Spinal cord (tissue), 10 donors: ENCODE data around the gene GCM1. TPM values are rescaled to one million over a fixed set of nuclear protein-coding genes. Genes with fewer than 3 reads are reported as not detected.
A peak's percentile ranks its signal among the peaks of the same experiment; 100 is the strongest.

Source experiments
- DNase-seq, 6 donors: peaks; one replicate each; pipeline versions ENCODE4 v3.0.0 to v3.0.0-alpha.2; 2013 to 2015; ENCODE audit warnings: low spot score in 6 of 6, low read depth in 4 of 6
- H3K27ac ChIP-seq: one replicate; pipeline ENCODE4 v1.5.1; 2013; ENCODE audit warnings: low read depth, low read length, control low read depth
- H3K27me3 ChIP-seq: one replicate; pipeline ENCODE4 v1.6.1; 2013; ENCODE audit warnings: low read length; ENCODE audit not compliant: control insufficient read depth, insufficient read depth
- H3K36me3 ChIP-seq: one replicate; pipeline ENCODE4 v1.6.1; 2013; ENCODE audit warnings: low read length; ENCODE audit not compliant: control insufficient read depth, insufficient read depth
- H3K4me1 ChIP-seq: one replicate; pipeline ENCODE4 v1.6.1; 2013; ENCODE audit warnings: low read length; ENCODE audit not compliant: control insufficient read depth, insufficient read depth
- H3K4me3 ChIP-seq: one replicate; pipeline ENCODE4 v1.5.1; 2013; ENCODE audit warnings: low read depth, low read length, control low read depth
- H3K9me3 ChIP-seq: one replicate; pipeline ENCODE4 v1.6.1; 2013; ENCODE audit warnings: low read length; ENCODE audit not compliant: control insufficient read depth, insufficient read depth
- WGBS: methylation state at CpG from one replicate; pipeline ENCODE4 v1.1.5; 2013; ENCODE audit warnings: missing lambda C conversion rate; ENCODE audit not compliant: insufficient coverage; 5-methylcytosine and 5-hydroxymethylcytosine counted together
- polyA plus RNA-seq, 2 donors: library from polyadenylated mRNA; unstranded; fragments of 120-200 nt; gene quantifications; one replicate each; pipeline ENCODE4 v1.2.1, GENCODE V29; 2013; ENCODE audit not compliant: insufficient read length in 2 of 2
- total RNA-seq, 2 donors: library from RNA; depleted of rRNA in 1 of 2; stranded (reverse); fragments of 120-200 nt in 1 of 2; fragments of >200 nt in 1 of 2; gene quantifications; one replicate each; pipeline versions ENCODE4 v1.2.3 to v1.2.4, GENCODE V29; 2013 to 2014
- donor health status: healthy.

GCM1 gene
- total and polyA plus RNA-seq, 4 donors, result 0.11 TPM; not detected in 3

DNA sequence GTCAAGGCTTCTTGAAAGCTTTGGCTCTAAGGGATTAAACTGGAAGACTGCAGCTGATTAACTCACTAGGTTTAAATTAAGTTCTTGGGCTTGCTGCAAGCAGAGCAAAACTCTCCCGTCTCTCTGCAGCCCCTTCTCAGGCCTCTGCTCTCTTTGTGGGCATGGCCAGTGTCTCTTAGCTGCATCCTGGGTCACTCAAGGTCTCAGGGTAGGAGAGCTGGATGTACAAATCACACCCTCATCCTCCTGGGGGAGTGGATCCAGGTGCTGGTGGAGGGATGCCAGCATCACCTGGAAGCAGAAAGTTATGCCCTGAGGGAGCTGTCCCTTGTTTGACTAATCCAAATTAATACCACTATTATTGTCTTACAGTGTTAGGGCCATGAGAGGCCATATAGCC lies 35.8 kb downstream of the GCM1 start:
- Histone ChIP-seq H3K36me3 (no peaks in the 10 kb centered on the region), H3K4me3 (no peak overlapping the region), H3K4me1 (no peaks in the 10 kb centered on the region), H3K9me3 (peaks cover 2% of the 10 kb centered on the region), H3K27ac (no peak overlapping the region), H3K27me3 (no peaks in the 10 kb centered on the region)
- WGBS, result 83% methylated on average over 1 of the region's 1 CpG
- DNase-seq, result no peak

GRCh38 chr6:53112404-53112803 lies 36.2 kb downstream of the GCM1 start:
- Histone ChIP-seq H3K9me3 (peaks cover 2% of the 10 kb centered on the region), H3K4me3 (no peak overlapping the region), H3K27me3 (no peaks in the 10 kb centered on the region), H3K36me3 (no peaks in the 10 kb centered on the region), H3K27ac (no peak overlapping the region), H3K4me1 (no peaks in the 10 kb centered on the region)
- no peak for DNase-seq

DNA sequence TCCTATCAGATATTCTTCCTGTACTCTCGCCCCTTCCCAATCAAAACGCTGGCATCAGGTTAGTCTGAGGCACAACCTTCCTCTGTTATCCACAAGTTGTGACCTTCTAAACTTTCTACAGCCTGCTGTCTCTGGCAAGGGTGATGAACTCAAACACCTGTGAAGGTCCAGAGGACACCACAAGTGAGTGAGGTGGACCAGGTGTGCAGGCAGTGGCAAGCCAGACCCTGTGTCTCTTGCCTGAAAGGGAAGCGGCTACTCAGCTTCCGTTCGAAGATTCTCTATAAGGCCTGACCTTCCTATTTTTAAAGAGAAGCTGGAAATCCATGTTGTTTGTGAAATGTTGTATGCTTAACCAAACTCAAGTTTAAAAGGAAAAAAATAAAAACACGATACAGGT lies 36.8 kb downstream of the GCM1 start:
- no peak for DNase-seq
- H3K36me3 ChIP-seq, result no peaks in the 10 kb centered on the region
- no peak overlapping the region for H3K27ac ChIP-seq
- 90% methylated on average over 3 of the region's 6 CpGs for WGBS
- no peak overlapping the region for H3K4me3 ChIP-seq
- H3K27me3 ChIP-seq, result no peaks in the 10 kb centered on the region
- H3K4me1 ChIP-seq, result no peaks in the 10 kb centered on the region
- peaks cover 2% of the 10 kb centered on the region for H3K9me3 ChIP-seq

GRCh38 chr6:53109612-53110011 lies 39.0 kb downstream of the GCM1 start:
- Histone ChIP-seq H3K4me3 (no peak overlapping the region), H3K36me3 (no peaks in the 10 kb centered on the region), H3K27ac (no peak overlapping the region), H3K4me1 (no peaks in the 10 kb centered on the region), H3K9me3 (no peaks in the 10 kb centered on the region), H3K27me3 (no peaks in the 10 kb centered on the region)
- no CpG with 5 or more reads among the region's 2 CpGs for WGBS
- no peak for DNase-seq

DNA sequence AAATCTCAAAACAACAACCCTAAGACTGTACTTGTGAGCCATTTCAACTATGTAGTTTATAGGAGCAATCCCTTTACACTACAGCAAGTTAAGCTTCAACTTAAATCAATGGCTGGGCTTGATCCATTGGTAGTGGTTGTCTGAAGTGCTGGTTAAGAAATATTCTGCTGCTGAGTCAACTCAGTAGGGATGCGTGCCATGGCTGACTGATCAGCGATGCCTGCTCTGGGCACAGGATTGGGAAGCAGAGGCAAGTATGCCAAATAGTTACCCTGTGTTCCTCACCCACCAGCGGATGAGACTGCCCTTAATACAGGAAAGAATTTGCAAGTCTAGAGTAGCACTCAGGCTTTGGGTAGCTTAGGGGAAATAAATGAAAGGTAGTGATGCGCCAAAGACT lies 41.5 kb downstream of the GCM1 start:
- Histone ChIP-seq H3K9me3 (no peaks in the 10 kb centered on the region), H3K36me3 (peaks cover 2% of the 10 kb centered on the region), H3K4me1 (no peaks in the 10 kb centered on the region), H3K27ac (no peak overlapping the region), H3K4me3 (no peak overlapping the region), H3K27me3 (no peaks in the 10 kb centered on the region)
- WGBS, result 100% methylated on average over 2 of the region's 4 CpGs
- no peak for DNase-seq

DNA sequence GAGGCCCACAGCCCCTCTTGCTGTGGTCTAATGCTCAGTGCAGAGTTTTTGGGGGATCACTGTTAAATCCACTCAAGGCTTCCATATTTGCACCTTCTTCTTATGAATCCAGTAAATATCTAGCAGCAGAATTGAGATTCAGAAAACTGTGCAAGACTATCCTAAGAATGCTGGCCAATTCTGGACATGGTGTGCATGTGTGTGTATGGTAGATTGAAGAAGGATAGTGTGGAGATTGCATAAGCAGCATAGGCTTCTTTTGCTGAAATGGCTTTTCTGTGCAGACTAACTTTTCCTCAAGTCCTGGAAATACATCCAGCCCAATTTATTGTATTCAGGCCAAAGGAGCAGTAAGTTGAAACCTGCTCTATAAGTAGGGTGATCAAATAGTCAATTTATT lies 43.7 kb downstream of the GCM1 start:
- peaks cover 17% of the 10 kb centered on the region for H3K36me3 ChIP-seq
- no peaks in the 10 kb centered on the region for H3K27me3 ChIP-seq
- DNase-seq, result no peak
- H3K4me1 ChIP-seq, result no peaks in the 10 kb centered on the region
- no peak overlapping the region for H3K27ac ChIP-seq
- no peaks in the 10 kb centered on the region for H3K9me3 ChIP-seq
- H3K4me3 ChIP-seq, result no peak overlapping the region

DNA sequence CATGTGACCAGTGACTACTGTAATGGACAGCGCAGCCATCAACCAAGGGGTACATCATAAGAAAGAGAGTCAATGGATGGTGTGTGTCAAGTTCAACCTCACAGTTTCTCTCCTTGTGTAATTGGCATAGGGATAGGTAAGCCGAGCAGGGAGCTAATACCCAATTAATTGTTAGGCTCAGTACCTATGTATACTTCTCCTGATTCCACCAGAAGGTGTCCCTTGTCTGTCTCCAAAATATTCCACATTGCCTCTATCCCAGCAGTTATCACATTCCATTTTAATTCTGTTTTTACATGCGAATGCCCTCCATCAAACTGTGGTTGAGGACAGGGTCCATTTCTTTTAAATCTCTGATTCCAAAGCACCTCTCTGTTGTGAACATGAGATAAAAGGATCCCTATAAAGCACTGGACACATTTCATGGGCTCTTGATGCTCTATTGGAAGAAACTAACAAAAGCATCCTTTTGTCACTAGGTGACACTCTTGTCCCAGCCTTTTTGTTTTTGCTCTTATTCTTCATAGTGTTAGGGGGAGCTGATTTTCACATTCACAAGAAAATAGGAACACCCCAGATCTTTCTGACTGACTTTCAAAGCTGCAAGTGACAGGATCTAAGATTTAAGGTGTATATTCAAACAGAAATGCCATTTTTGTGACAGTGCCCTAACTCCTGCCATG lies 44.5 kb downstream of the GCM1 start:
- Histone ChIP-seq H3K27ac (no peak overlapping the region), H3K9me3 (no peaks in the 10 kb centered on the region), H3K4me3 (no peak overlapping the region), H3K27me3 (no peaks in the 10 kb centered on the region), H3K36me3 (peaks cover 21% of the 10 kb centered on the region), H3K4me1 (no peaks in the 10 kb centered on the region)
- peak; percentile 1 to 85 (median 23) for DNase-seq
- 83% methylated on average over 1 of the region's 3 CpGs for WGBS

- no peaks in the 10 kb centered on the region for H3K4me1 ChIP-seq
- peaks cover 31% of the 10 kb centered on the region for H3K36me3 ChIP-seq
- H3K27ac ChIP-seq, result no peak overlapping the region
- H3K27me3 ChIP-seq, result no peaks in the 10 kb centered on the region
- no peak for DNase-seq
- H3K9me3 ChIP-seq, result no peaks in the 10 kb centered on the region
- no peak overlapping the region for H3K4me3 ChIP-seq
- 88% methylated on average over 1 of the region's 2 CpGs for WGBS
Observed at GRCh38 chr6:53101006-53101405, 47.6 kb downstream of the GCM1 start.

DNA sequence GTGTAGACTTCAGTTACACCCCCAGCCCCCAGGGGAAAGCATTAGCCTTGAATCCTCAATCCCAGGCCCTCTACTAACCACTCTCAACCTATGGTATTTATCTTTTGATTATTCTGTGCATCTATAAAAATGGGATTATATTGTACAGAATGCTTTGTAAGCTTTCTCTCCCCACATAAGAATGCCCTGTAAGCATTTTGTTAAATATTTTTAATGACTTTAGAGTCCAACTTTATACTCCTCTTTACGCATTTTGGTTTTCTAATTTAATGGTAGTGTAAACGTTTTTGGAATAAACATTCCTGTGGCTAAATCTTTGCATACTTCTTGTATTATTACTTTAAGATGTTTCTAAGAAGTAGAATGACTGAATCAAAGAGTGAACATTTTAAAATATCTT lies 48.1 kb downstream of the GCM1 start:
- peaks cover 31% of the 10 kb centered on the region for H3K36me3 ChIP-seq
- no peak overlapping the region for H3K4me3 ChIP-seq
- H3K27me3 ChIP-seq, result no peaks in the 10 kb centered on the region
- no peaks in the 10 kb centered on the region for H3K4me1 ChIP-seq
- H3K9me3 ChIP-seq, result no peaks in the 10 kb centered on the region
- no CpG with 5 or more reads among the region's 2 CpGs for WGBS
- DNase-seq, result no peak
- H3K27ac ChIP-seq, result no peak overlapping the region

- H3K4me3 ChIP-seq, result no peak overlapping the region
- no peaks in the 10 kb centered on the region for H3K9me3 ChIP-seq
- no peaks in the 10 kb centered on the region for H3K4me1 ChIP-seq
- H3K36me3 ChIP-seq, result peaks cover 34% of the 10 kb centered on the region
- WGBS, result no CpG with 5 or more reads among the region's 1 CpG
- DNase-seq, result no peak
- H3K27ac ChIP-seq, result no peak overlapping the region
- H3K27me3 ChIP-seq, result no peaks in the 10 kb centered on the region
Observed at GRCh38 chr6:53095716-53096115, 52.9 kb downstream of the GCM1 start.
